Ectodermal cell (in vitro differentiated cells): ENCODE results near the gene FILIP1.
"Not testable (repeated sequence)": the region's sequence is repeated elsewhere in the genome, so short reads cannot be mapped to it uniquely, and the experiment has no call there.

Experiments
- H3K27ac ChIP-seq: 2 replicates; pipeline ENCODE4 v1.7.0; 2013; ENCODE audit warnings: mild to moderate bottlenecking, low read depth, low read length; ENCODE audit not compliant: insufficient read depth, poor library complexity, severe bottlenecking
- H3K27me3 ChIP-seq: 2 replicates; pipeline ENCODE4 v1.7.0; 2013; ENCODE audit warnings: mild to moderate bottlenecking, low read length; ENCODE audit not compliant: insufficient read depth, control insufficient read depth, poor library complexity, severe bottlenecking
- H3K36me3 ChIP-seq: one replicate; pipeline ENCODE4 v1.7.0; 2013; ENCODE audit warnings: low read length; ENCODE audit not compliant: control insufficient read depth, insufficient read depth
- H3K4me1 ChIP-seq: one replicate; pipeline ENCODE4 v1.7.0; 2013; ENCODE audit warnings: low read length; ENCODE audit not compliant: control insufficient read depth, insufficient read depth
- H3K4me3 ChIP-seq: 2 replicates; pipeline ENCODE4 v1.7.0; 2013; ENCODE audit warnings: low read depth, low read length, control low read depth; ENCODE audit not compliant: insufficient read depth
- H3K9me3 ChIP-seq: 2 replicates; pipeline ENCODE4 v1.7.0; 2013; ENCODE audit warnings: mild to moderate bottlenecking, low read length, moderate library complexity; ENCODE audit not compliant: control insufficient read depth
- WGBS, 2 experiments: methylation state at CpG; one replicate each; pipeline ENCODE4 v1.1.7; 2013; ENCODE audit warnings: missing lambda C conversion rate in 2 of 2; 5-methylcytosine and 5-hydroxymethylcytosine counted together

Gene FILIP1

GRCh38 chr6:75463908-75464307 lies 29.7 kb downstream of the FILIP1 start:
- Histone ChIP-seq H3K4me3 (no peak overlapping the region), H3K9me3 (no peaks in the 10 kb centered on the region), H3K27me3 (no peaks in the 10 kb centered on the region), H3K4me1 (peaks cover 7% of the 10 kb centered on the region), H3K36me3 (no peaks in the 10 kb centered on the region), H3K27ac (no peak overlapping the region)
- 85 to 89% methylated on average over 1 of the region's 1 CpG for WGBS, 2 experiments

DNA sequence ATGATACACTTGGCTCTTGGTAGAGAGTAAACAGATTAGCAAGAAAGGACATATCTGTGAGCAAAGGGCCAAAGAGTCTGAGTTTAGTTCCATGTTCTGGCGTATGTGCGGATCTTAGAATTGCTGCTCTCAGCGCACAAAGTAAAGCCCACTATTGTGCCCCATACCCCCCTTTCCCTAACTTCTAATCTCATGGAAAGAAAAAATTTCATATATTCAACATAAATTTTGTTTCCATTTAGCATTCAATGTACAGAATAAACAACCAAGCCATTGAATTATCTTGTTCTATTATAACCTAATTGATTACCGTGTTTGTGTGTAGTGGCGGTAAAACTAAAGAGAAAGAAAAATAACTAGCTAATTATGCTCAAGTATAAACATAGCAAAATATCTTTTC lies 30.5 kb downstream of the FILIP1 start:
- Histone ChIP-seq H3K4me3 (no peak overlapping the region), H3K4me1 (peaks cover 7% of the 10 kb centered on the region), H3K27me3 (no peaks in the 10 kb centered on the region), H3K9me3 (no peaks in the 10 kb centered on the region), H3K27ac (no peak overlapping the region), H3K36me3 (no peaks in the 10 kb centered on the region)
- WGBS, 2 experiments = 91 to 100% methylated on average over 3 of the region's 5 CpGs

DNA sequence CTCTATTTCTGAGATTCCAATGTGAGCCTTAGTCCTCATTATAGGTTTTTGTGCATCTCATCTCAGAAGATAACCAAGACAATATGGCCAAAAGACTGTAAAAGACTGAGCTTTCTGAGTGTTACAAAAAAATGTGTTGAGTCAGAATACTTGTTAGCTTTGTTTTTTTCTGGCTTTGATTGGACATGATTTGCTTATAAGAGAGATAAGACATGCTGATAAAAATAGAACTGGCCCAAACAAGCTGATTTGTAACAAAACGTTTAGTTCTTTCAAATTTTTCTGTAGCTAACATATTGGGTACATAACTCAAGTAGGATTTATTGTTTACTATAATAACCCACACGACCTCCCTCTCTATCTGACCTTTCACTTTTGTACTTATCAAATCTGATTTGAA lies 32.9 kb downstream of the FILIP1 start:
- Histone ChIP-seq H3K27ac (no peak overlapping the region), H3K27me3 (no peaks in the 10 kb centered on the region), H3K4me3 (no peak overlapping the region), H3K4me1 (no peaks in the 10 kb centered on the region), H3K36me3 (no peaks in the 10 kb centered on the region), H3K9me3 (no peaks in the 10 kb centered on the region)
- WGBS, 2 experiments = 87% methylated on average over 2 of the region's 2 CpGs

- Histone ChIP-seq H3K4me3 (no peak overlapping the region), H3K4me1 (no peaks in the 10 kb centered on the region), H3K36me3 (no peaks in the 10 kb centered on the region), H3K27ac (no peak overlapping the region), H3K27me3 (no peaks in the 10 kb centered on the region), H3K9me3 (no peaks in the 10 kb centered on the region)
- WGBS, 2 experiments = 93 to 97% methylated on average over 3 of the region's 4 CpGs
Observed at GRCh38 chr6:75458895-75459294, 34.7 kb downstream of the FILIP1 start.

DNA sequence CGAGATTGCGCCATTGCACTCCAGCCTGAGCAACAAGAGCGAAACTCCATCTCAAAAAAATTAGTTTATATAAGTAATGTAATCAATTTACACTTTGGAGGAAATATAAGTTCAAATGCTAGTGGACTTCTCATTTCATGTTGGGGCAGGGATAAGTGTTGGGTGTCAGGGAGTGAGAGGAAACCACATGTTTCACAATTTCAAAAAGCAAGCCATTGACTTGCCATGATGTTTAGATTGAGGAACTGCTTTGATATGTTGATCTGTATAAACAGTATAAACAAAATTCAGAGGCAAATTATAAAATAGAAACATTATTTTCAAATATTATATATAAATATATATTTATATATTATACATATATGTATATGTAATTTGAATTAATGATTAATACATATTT lies 42.7 kb downstream of the FILIP1 start:
- no peaks in the 10 kb centered on the region for H3K27me3 ChIP-seq
- H3K4me3 ChIP-seq = no peak overlapping the region
- H3K9me3 ChIP-seq = no peaks in the 10 kb centered on the region
- no peaks in the 10 kb centered on the region for H3K4me1 ChIP-seq
- no peak overlapping the region for H3K27ac ChIP-seq
- H3K36me3 ChIP-seq = no peaks in the 10 kb centered on the region
- WGBS, 2 experiments = 88 to 92% methylated on average over 2 to 3 of the region's 3 CpGs

- WGBS, 2 experiments = 92 to 93% methylated on average over 5 of the region's 5 CpGs
- H3K9me3 ChIP-seq = no peaks in the 10 kb centered on the region
- no peak overlapping the region for H3K4me3 ChIP-seq
- H3K36me3 ChIP-seq = no peaks in the 10 kb centered on the region
- no peaks in the 10 kb centered on the region for H3K4me1 ChIP-seq
- H3K27ac ChIP-seq = no peak overlapping the region
- H3K27me3 ChIP-seq = no peaks in the 10 kb centered on the region
Observed at GRCh38 chr6:75449630-75450206, 43.9 kb downstream of the FILIP1 start.

DNA sequence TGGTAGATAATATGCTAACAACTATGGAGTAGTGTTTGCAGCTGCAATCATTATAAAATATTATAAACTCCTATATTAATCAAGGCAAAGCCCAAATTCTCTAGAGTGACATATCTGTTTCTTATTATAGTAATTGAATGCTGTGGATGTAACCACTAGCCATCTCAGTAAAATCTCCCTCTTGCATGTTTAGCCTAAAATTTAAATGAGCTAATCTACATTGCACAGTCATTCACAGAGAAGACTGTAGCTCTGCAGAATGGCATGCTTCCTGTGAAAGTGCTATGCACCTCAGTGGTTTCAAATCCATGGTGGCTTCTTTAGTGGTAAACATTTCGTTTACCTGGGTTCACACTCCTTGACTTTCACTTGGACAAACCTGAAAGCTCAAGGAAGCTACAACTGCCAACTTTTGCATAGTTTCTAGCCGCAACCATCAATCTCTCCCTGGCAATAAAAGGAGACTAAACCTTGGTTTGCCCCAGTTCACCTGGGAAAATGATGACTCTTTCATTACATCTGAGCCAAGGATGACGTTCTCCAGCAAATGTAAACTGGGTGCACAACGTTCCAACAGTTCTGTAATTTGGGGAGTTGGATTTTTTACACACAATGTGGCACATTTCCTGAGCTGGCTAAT lies 47.2 kb downstream of the FILIP1 start:
- no peaks in the 10 kb centered on the region for H3K36me3 ChIP-seq
- no peak overlapping the region for H3K4me3 ChIP-seq
- H3K27ac ChIP-seq = no peak overlapping the region
- H3K27me3 ChIP-seq = no peaks in the 10 kb centered on the region
- WGBS, 2 experiments = 89 to 93% methylated on average over 4 of the region's 4 CpGs
- no peaks in the 10 kb centered on the region for H3K4me1 ChIP-seq
- H3K9me3 ChIP-seq = no peaks in the 10 kb centered on the region

GRCh38 chr6:75445738-75446137 lies 47.9 kb downstream of the FILIP1 start:
- H3K36me3 ChIP-seq = no peaks in the 10 kb centered on the region
- H3K9me3 ChIP-seq = no peaks in the 10 kb centered on the region
- no peak overlapping the region for H3K4me3 ChIP-seq
- H3K27ac ChIP-seq = no peak overlapping the region
- H3K4me1 ChIP-seq = no peaks in the 10 kb centered on the region
- no peaks in the 10 kb centered on the region for H3K27me3 ChIP-seq

- Histone ChIP-seq H3K4me3 (no peak overlapping the region), H3K27ac (no peak overlapping the region), H3K27me3 (no peaks in the 10 kb centered on the region), H3K4me1 (no peaks in the 10 kb centered on the region), H3K9me3 (no peaks in the 10 kb centered on the region), H3K36me3 (no peaks in the 10 kb centered on the region)
- whole genome bisulfite sequencing, 2 experiments = 98% methylated on average over 2 of the region's 2 CpGs
Observed at GRCh38 chr6:75444899-75445298, 48.7 kb downstream of the FILIP1 start.

DNA sequence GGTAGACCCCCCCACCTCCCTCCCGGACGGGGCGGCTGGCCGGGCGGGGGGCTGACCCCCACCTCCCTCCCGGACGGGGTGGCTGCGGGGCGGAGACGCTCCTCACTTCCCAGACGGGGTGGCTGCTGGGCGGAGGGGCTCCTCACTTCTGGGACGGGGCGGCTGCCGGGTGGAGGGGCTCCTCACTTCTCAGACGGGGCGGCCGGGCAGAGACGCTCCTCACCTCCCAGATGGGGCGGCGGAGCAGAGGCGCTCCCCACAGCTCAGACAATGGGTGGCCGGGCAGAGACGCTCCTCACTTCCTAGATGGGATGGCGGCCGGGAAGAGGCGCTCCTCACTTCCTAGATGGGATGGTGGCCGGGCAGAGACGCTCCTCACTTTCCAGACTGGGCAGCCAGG lies 51.7 kb downstream of the FILIP1 start:
- H3K9me3 ChIP-seq, H3K4me3 ChIP-seq, H3K4me1 ChIP-seq, H3K27ac ChIP-seq, H3K36me3 ChIP-seq, H3K27me3 ChIP-seq: not testable (repeated sequence)
- 95 to 96% methylated on average over 20 to 24 of the region's 29 CpGs for WGBS, 2 experiments

DNA sequence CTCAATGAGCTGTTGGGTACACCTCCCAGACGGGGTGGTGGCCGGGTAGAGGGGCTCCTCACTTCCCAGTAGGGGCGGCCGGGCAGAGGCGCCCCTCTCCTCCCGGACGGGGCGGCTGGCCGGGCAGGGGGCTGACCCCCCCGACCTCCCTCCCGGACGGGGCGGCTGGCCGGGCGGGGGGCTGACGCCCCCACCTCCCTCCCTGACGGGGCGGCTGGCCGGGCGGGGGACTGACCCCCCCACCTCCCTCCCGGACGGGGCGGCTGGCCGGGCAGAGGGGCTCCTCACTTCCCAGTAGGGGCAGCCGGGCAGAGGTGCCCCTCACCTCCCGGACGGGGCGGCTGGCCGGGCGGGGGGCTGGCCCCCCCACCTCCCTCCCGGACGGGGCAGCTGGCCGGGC lies 52.1 kb downstream of the FILIP1 start:
- WGBS, 2 experiments = 91 to 94% methylated on average over 22 to 28 of the region's 33 CpGs
- H3K4me3 ChIP-seq, H3K27me3 ChIP-seq, H3K4me1 ChIP-seq, H3K9me3 ChIP-seq, H3K36me3 ChIP-seq, H3K27ac ChIP-seq: not testable (repeated sequence)
